Fibroblast of lung (primary cell): ENCODE data around the gene TROAP.
"Not testable (repeated sequence)": the region's sequence is repeated elsewhere in the genome, so short reads cannot be mapped to it uniquely, and the experiment has no call there.

Experiments
- EZH2 ChIP-seq: IDR thresholded peaks from 2 replicates; pipeline ENCODE4 v1.5.1; 2012; ENCODE audit warnings: low read length, control low read depth, mild to moderate bottlenecking; ENCODE audit errors: missing control alignments
- TF ChIP-seq, protein P1 (sequence below), 2 donors: IDR thresholded peaks in 1 of 2; conservative IDR thresholded peaks in 1 of 2; 1 replicate in 1 of 2; 2 replicates in 1 of 2; pipeline ENCODE4 v1.5.1; 2011 to 2012; ENCODE audit warnings: low read length in 2 of 2, control low read depth in 1 of 2, inconsistent platforms in 1 of 2, low read depth in 1 of 2, mild to moderate bottlenecking in 1 of 2

DNA sequence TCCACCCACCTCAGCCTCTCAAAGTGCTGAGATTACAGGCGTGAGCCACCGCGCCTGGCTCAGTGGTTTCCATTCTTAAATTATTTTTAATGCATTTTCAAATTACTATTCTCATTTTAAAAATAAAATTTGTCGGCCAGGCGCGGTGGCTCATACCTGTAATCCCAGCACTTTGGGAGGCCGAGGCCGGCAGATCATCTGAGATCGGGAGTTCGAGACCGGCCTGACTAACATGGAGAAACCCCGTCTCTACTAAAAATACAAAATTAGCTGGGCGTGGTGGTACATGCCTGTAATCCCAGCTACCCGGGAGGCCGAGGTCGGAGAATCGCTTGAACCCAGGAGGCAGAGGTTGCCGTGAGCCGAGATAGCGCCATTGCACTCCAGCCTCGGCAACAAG lies 10.7 kb downstream of the TROAP start:
- TF ChIP-seq, protein P1, sequence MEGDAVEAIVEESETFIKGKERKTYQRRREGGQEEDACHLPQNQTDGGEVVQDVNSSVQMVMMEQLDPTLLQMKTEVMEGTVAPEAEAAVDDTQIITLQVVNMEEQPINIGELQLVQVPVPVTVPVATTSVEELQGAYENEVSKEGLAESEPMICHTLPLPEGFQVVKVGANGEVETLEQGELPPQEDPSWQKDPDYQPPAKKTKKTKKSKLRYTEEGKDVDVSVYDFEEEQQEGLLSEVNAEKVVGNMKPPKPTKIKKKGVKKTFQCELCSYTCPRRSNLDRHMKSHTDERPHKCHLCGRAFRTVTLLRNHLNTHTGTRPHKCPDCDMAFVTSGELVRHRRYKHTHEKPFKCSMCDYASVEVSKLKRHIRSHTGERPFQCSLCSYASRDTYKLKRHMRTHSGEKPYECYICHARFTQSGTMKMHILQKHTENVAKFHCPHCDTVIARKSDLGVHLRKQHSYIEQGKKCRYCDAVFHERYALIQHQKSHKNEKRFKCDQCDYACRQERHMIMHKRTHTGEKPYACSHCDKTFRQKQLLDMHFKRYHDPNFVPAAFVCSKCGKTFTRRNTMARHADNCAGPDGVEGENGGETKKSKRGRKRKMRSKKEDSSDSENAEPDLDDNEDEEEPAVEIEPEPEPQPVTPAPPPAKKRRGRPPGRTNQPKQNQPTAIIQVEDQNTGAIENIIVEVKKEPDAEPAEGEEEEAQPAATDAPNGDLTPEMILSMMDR (conservative IDR thresholded peaks at IDR 0.05 in 1 of 2, IDR thresholded peaks at IDR 0.05 in 1 of 2; ENCODE audit: low read depth in 1 of 2, low read length in 2 of 2): not testable (repeated sequence)
- not testable (repeated sequence) for TF ChIP-seq EZH2
